K562 (cell line): Measurements from ENCODE around the gene RFX6.

Experiments used
- CBX3 ChIP-seq, 2 experiments: IDR thresholded peaks; 1 replicate in 1 of 2; 2 replicates in 1 of 2; pipeline ENCODE4 v1.6.1; 2012; ENCODE audit warnings: inconsistent platforms in 2 of 2, low read length in 2 of 2, borderline replicate concordance in 1 of 2, control low read depth in 1 of 2
- HDAC8 ChIP-seq: fragments of 450-650 bp; IDR thresholded peaks from 2 replicates; pipeline ENCODE4 v1.6.1; 2016; ENCODE audit warnings: mild to moderate bottlenecking, missing genetic modification characterization, moderate library complexity, missing compliant biosample characterization
- ZNF609 ChIP-seq: sonication (generic); formaldehyde crosslinking; IDR thresholded peaks from 2 replicates; pipeline ENCODE4 v1.8.1; 2023; ENCODE audit warnings: missing genetic modification reagents, mild to moderate bottlenecking, borderline replicate concordance

GRCh38 chr6:116895935-116896334, 18.9 kb downstream of the RFX6 start:
- TF ChIP-seq ZNF609 (no peak), HDAC8 (tag) (no peak), CBX3 (IDR thresholded peaks at IDR 0.05; ENCODE audit: borderline replicate concordance in 1 of 2, low read length in 2 of 2) (no peak)
